ENCODE results near the gene CNTNAP5.

Gene CNTNAP5

DNA sequence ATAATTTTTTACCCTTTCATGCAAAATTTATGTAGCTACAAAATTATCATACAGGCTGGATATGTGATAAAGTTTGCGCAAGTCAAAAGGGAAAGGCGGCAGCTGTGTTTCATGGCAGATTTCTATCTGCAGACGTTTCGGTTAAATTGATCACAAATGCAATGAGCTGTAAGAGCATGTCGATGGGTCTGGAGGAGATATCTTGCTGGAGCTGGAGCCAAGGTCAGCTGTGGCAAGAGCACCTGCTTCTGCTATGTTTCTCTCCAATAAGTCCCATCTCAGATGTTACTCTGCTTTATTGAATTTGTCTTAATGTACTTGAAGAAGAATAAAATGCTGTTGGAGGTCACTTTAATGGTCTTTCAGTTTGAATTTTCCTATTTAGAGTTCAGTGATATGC lies 749.7 kb downstream of the CNTNAP5 start:
- TF ChIP-seq, protein P1, sequence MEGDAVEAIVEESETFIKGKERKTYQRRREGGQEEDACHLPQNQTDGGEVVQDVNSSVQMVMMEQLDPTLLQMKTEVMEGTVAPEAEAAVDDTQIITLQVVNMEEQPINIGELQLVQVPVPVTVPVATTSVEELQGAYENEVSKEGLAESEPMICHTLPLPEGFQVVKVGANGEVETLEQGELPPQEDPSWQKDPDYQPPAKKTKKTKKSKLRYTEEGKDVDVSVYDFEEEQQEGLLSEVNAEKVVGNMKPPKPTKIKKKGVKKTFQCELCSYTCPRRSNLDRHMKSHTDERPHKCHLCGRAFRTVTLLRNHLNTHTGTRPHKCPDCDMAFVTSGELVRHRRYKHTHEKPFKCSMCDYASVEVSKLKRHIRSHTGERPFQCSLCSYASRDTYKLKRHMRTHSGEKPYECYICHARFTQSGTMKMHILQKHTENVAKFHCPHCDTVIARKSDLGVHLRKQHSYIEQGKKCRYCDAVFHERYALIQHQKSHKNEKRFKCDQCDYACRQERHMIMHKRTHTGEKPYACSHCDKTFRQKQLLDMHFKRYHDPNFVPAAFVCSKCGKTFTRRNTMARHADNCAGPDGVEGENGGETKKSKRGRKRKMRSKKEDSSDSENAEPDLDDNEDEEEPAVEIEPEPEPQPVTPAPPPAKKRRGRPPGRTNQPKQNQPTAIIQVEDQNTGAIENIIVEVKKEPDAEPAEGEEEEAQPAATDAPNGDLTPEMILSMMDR (IDR thresholded peaks at IDR 0.05; ENCODE audit: low read depth, low read length): no peak
- no peak overlapping the region for H3K4me3 ChIP-seq (ENCODE audit: low read depth, low read length)

DNA sequence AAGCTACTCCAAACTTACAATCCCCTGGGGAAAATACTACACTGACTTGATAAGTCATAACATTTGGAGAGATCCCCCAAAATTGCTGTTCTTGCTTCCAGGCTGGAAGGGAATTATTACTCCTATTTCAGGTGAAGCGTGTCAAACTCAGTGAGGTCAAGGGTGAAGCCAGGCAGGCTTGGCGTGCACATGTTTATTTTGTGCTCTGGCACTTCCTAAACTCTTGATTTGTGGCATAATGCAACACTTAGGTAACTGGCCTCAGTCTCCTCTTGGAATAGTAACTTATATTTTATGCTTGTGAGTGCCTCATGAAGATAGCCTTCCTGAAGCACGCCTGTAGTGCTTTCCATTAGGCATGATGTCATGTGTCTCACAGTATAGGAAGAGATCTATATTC lies 751.2 kb downstream of the CNTNAP5 start:
- TF ChIP-seq, protein P1 (IDR thresholded peaks at IDR 0.05; ENCODE audit: low read depth, low read length): no peak

DNA sequence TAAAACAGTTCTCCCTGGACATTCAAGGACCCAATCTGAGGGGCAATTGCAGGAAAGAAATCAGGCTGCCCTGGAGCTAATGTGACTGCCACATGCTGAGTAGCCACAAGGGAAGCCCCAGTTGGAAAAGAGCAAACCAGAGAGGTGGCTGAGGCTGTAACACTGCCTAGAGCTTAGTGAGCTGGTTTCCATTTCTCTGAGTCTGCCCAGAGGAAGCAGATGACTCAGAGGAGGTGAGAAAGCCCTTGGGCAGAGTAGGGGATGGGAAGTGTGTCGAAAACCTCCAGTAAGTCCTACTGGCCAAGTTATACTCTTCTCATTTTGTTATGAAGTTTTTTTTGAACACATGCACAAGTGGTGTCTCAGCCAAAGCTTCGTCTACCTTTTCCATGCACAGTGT lies 753.0 kb downstream of the CNTNAP5 start:
- no peak overlapping the region for H3K4me3 ChIP-seq (ENCODE audit: low read depth, low read length)
- TF ChIP-seq, protein P1 (IDR thresholded peaks at IDR 0.05; ENCODE audit: low read depth, low read length): no peak

More for the DNA sequence above, 751.2 kb downstream of the CNTNAP5 start:
- no peak overlapping the region for H3K4me3 ChIP-seq (ENCODE audit: low read depth, low read length)

DNA sequence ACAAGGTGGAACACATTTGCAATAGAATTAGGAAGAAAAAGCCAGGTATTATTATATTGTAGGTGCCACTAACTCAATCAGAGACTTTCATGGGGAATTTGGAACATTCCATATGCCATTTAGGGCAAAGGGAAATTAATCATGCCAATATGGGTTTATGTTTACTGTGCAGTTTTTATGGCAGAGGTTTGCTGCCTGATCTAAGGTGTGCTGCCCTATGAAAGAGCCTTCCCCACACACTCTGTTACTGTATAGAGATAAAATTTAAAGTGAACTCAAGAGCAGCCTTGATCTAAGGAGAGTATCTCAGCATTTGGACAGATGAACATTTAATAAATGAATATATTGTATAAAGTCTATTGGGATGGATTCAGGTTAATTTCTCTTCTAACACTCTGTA lies 771.6 kb downstream of the CNTNAP5 start:
- TF ChIP-seq, protein P1 (IDR thresholded peaks at IDR 0.05; ENCODE audit: low read depth, low read length): no peak
- no peak overlapping the region for H3K4me3 ChIP-seq (ENCODE audit: low read depth, low read length)

DNA sequence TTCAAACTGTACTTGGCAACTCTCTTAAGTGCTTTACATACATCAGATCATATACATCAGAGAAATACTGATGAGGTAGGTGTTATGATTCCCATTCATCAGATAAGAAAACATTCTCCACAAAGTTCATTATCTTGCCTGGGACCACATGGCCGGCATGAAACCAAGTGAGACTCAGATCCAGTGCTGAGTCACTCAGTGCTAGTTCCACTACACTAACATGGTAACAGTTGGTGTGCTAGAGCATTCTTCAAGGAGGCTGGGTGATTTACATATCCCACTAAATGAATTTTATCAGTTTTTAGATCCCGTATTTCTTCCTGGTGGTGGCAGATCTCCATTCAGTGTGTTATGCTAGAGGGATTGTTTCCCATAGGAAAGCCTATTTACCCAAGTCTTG lies 772.0 kb downstream of the CNTNAP5 start:
- TF ChIP-seq, protein P1 (IDR thresholded peaks at IDR 0.05; ENCODE audit: low read depth, low read length): no peak
- no peak overlapping the region for H3K4me3 ChIP-seq (ENCODE audit: low read depth, low read length)

DNA sequence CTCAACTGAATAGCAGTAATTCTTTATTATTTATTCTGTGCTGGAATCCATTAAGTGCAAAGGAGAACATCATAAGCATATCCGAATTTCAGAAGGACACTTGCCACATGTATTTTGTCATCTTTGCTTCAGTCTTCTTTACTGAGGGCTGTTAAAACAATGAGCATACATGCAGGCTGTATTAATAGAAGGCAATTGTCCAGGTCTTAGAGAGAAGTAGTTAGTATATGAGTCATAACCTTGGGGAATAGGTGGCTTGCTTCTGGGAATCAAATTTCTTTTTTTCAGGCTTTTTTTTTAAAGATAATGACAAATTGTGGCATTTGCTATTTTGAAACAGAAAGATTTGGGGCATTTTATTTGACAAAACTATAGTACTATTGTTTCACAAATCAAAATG lies 773.5 kb downstream of the CNTNAP5 start:
- TF ChIP-seq, protein P1 (IDR thresholded peaks at IDR 0.05; ENCODE audit: low read depth, low read length): no peak
- H3K4me3 ChIP-seq (ENCODE audit: low read depth, low read length): no peak overlapping the region

DNA sequence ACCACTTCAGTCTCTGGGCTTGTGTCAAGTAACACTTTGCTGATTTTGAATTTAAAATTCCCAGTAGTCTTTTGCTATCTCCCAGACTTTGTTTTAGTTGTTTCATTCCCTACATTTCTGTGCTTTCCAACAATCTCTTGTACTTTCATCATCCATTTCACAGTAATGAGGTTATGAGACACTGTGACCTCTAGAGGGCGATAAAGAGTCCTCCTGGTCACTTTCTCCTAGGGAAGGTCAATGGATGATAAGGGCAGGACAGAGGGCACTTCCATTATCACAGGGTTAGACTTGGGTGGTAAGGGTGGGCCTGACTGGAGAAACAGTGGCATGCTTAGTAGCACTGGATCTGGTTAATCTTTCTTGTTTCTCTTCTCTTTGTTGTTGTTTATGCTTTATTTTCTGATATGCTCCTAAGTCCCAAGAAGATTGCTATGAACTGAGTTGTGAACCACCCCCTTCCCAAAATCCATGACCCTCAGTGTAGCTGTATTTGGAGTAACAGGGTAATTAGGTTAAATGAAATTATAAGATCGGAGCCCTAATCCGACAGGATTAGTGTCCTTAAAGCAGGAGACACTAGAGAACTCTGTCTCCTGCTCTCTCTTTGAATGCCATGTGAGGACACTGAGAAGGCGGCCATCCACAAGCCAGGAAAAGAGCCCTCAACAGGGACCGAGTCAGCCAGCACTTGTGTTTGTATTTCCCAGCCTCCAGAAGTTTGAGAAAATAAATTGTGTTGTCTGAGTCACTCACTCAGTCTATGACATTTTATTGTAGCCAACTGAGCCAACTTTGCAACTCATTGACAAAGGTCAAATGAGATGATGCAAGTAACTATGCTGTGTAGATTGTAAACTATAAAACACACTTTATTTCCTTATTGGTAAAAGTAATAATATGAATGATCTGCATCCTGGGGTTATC lies 779.2 kb downstream of the CNTNAP5 start:
- TF ChIP-seq, protein P1 (IDR thresholded peaks at IDR 0.05; ENCODE audit: low read depth, low read length): peak; percentile 36; the same call in 1 of the 2 replicates
- H3K4me3 ChIP-seq (ENCODE audit: low read depth, low read length): no peak overlapping the region
